B cell (primary cell): ENCODE results near the gene ANAPC5.

Experiments used
- EZH2 ChIP-seq: IDR thresholded peaks from 2 replicates; pipeline ENCODE4 v1.6.1; 2012; ENCODE audit warnings: borderline replicate concordance, low read depth, mild to moderate bottlenecking, moderate library complexity, low read length; ENCODE audit not compliant: insufficient read depth, poor library complexity, severe bottlenecking
- TF ChIP-seq, protein P1 (sequence below): fragments of 200-600 bp; IDR thresholded peaks from one replicate; pipeline ENCODE4 v1.8.0; 2022; ENCODE audit warnings: antibody characterized with exemption, mild to moderate bottlenecking

DNA sequence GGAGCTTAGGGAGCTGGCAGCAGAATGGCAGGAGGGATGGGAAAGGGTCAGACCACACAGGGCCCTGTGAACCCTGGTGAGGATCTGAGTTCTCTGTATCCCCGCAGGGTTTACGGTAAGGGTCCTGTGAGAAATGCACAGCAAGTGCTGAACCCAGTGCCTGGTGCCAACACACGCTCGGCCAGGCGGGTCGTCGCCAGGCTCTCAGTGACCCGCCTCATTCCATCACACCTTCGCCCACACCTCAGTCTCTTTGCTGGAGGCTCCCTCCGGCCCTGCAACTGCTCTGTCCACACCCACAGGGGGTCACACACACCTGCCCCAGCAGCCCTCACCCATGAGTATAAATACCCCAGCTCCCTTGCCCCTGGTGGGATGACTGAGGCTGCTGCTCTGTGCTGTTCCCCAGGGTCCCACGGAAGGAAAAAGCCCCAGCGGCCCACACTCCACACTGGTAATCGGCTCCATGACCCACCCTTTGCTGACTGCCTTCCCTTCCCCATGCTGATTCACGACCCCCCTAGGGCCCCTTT, 78.8 kb downstream of the ANAPC5 start:
- TF ChIP-seq, protein P1, sequence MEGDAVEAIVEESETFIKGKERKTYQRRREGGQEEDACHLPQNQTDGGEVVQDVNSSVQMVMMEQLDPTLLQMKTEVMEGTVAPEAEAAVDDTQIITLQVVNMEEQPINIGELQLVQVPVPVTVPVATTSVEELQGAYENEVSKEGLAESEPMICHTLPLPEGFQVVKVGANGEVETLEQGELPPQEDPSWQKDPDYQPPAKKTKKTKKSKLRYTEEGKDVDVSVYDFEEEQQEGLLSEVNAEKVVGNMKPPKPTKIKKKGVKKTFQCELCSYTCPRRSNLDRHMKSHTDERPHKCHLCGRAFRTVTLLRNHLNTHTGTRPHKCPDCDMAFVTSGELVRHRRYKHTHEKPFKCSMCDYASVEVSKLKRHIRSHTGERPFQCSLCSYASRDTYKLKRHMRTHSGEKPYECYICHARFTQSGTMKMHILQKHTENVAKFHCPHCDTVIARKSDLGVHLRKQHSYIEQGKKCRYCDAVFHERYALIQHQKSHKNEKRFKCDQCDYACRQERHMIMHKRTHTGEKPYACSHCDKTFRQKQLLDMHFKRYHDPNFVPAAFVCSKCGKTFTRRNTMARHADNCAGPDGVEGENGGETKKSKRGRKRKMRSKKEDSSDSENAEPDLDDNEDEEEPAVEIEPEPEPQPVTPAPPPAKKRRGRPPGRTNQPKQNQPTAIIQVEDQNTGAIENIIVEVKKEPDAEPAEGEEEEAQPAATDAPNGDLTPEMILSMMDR: no peak
- TF ChIP-seq EZH2: no peak
